Measurements from ENCODE around the gene DLL4.

GRCh38 chr15:40964006-40964405, 34.9 kb downstream of the DLL4 start:
- TF ChIP-seq, protein P1, sequence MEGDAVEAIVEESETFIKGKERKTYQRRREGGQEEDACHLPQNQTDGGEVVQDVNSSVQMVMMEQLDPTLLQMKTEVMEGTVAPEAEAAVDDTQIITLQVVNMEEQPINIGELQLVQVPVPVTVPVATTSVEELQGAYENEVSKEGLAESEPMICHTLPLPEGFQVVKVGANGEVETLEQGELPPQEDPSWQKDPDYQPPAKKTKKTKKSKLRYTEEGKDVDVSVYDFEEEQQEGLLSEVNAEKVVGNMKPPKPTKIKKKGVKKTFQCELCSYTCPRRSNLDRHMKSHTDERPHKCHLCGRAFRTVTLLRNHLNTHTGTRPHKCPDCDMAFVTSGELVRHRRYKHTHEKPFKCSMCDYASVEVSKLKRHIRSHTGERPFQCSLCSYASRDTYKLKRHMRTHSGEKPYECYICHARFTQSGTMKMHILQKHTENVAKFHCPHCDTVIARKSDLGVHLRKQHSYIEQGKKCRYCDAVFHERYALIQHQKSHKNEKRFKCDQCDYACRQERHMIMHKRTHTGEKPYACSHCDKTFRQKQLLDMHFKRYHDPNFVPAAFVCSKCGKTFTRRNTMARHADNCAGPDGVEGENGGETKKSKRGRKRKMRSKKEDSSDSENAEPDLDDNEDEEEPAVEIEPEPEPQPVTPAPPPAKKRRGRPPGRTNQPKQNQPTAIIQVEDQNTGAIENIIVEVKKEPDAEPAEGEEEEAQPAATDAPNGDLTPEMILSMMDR (conservative IDR thresholded peaks at IDR 0.05 in 1 of 2, IDR thresholded peaks at IDR 0.05 in 1 of 2; ENCODE audit: extremely low read depth in 1 of 2, insufficient read depth in 1 of 2, low read depth in 1 of 2, low read length in 2 of 2): no peak
- TF ChIP-seq EZH2 (IDR thresholded peaks at IDR 0.05; ENCODE audit: borderline replicate concordance, low read length): no peak

Measured in mammary epithelial cell (primary cell).